Fibroblast of the aortic adventitia (primary cell): ENCODE measurements around the gene SPTAN1. TPM values are rescaled to one million over a fixed set of nuclear protein-coding genes. Genes with fewer than 3 reads are reported as not detected.

Experiments
- DNase-seq: peaks from one replicate; pipeline ENCODE4 v3.0.0-alpha.2; 2010; ENCODE audit warnings: low read depth
- H3K4me3 ChIP-seq: 2 replicates; pipeline ENCODE4 v1.5.1; 2011; ENCODE audit warnings: low read depth, mild to moderate bottlenecking, control low read depth, low read length, moderate library complexity
- CTCF ChIP-seq: IDR thresholded peaks from 2 replicates; pipeline ENCODE4 v1.5.1; 2011; ENCODE audit warnings: mild to moderate bottlenecking, low read length, control low read depth, inconsistent platforms; ENCODE audit not compliant: insufficient read depth
- total RNA-seq: library from RNA; depleted of rRNA; stranded (reverse); fragments of >200 nt; gene quantifications from 2 replicates; pipeline ENCODE4 v1.2.3, GENCODE V29; 2012; ENCODE audit warnings: low replicate concordance

Gene SPTAN1
- total RNA-seq, 1 donor = 287 TPM

- DNase-seq = no peak
- no peak for TF ChIP-seq CTCF
Observed at GRCh38 chr9:128546504-128546903, 5.9 kb upstream of the SPTAN1 start.

GRCh38 chr9:128548876-128549275, 3.5 kb upstream of the SPTAN1 start:
- TF ChIP-seq CTCF = no peak
- no peak overlapping the region for H3K4me3 ChIP-seq
- DNase-seq = no peak

More at GRCh38 chr9:128546504-128546903, 5.9 kb upstream of the SPTAN1 start:
- H3K4me3 ChIP-seq = no peak overlapping the region

GRCh38 chr9:128550226-128550625, 2.2 kb upstream of the SPTAN1 start:
- no peak for DNase-seq
- H3K4me3 ChIP-seq = no peak overlapping the region
- TF ChIP-seq CTCF = no peak

GRCh38 chr9:128550770-128551656, 1.4 kb upstream of the SPTAN1 start:
- TF ChIP-seq CTCF = no peak
- peak; percentile 75 for DNase-seq
- H3K4me3 ChIP-seq = peak overlapping the region; percentile 70

- peak overlapping the region; percentile 70 for H3K4me3 ChIP-seq
- no peak for TF ChIP-seq CTCF
- DNase-seq = no peak
Observed at GRCh38 chr9:128551657-128552152, 682 bp upstream of the SPTAN1 start.

- DNase-seq = peak; percentile 23
- TF ChIP-seq CTCF = no peak
- peak overlapping the region; percentile 87 for H3K4me3 ChIP-seq
Observed at GRCh38 chr9:128552744-128553440, 505 bp downstream of the SPTAN1 start.
